GM23338 (cell line): ENCODE results near the gene CDH12. TPM values are rescaled to one million over a fixed set of nuclear protein-coding genes. Genes with fewer than 3 reads are reported as not detected.

Source experiments
- ATAC-seq: fragments of 200-7000 bp; cut with Tn5 transposase; 3 replicates; pipeline ENCODE4 v1.9.1; 2020
- DNase-seq: peaks from one replicate; pipeline ENCODE4 v3.0.0-alpha.2; 2015; ENCODE audit warnings: low spot score
- H2AFZ ChIP-seq: fragments of 200-600 bp; sonication (generic); 2 replicates; pipeline ENCODE4 v1.8.0; 2016; ENCODE audit warnings: antibody characterized with exemption, mild to moderate bottlenecking, moderate library complexity
- H3F3A ChIP-seq: fragments of 200-600 bp; sonication (generic); replicated peaks from 2 replicates; pipeline ENCODE4 v1.8.0; 2017; ENCODE audit warnings: antibody characterized with exemption, mixed run types, low read depth
- H3K27ac ChIP-seq: fragments of 200-600 bp; sonication (generic); 2 replicates; pipeline ENCODE4 v1.6.1; 2016; ENCODE audit warnings: low read depth
- H3K27me3 ChIP-seq: fragments of 200-600 bp; sonication (generic); 2 replicates; pipeline ENCODE4 v1.8.0; 2016; ENCODE audit warnings: mild to moderate bottlenecking, mixed run types, moderate library complexity; ENCODE audit not compliant: insufficient read depth
- H3K36me3 ChIP-seq: fragments of 200-600 bp; sonication (generic); 2 replicates; pipeline ENCODE4 v1.8.0; 2016; ENCODE audit warnings: mild to moderate bottlenecking; ENCODE audit not compliant: insufficient read depth
- H3K4me1 ChIP-seq: fragments of 200-600 bp; sonication (generic); 2 replicates; pipeline ENCODE4 v1.8.0; 2016; ENCODE audit warnings: mild to moderate bottlenecking, moderate library complexity; ENCODE audit not compliant: insufficient read depth
- H3K4me2 ChIP-seq: fragments of 200-600 bp; sonication (generic); 2 replicates; pipeline ENCODE4 v1.7.1; 2017; ENCODE audit warnings: mixed run types
- H3K4me3 ChIP-seq: fragments of 200-600 bp; sonication (generic); 2 replicates; pipeline ENCODE4 v1.6.1; 2016; ENCODE audit warnings: mixed run types
- H3K79me2 ChIP-seq: fragments of 200-600 bp; sonication (generic); replicated peaks from 2 replicates; pipeline ENCODE4 v1.8.0; 2017; ENCODE audit warnings: mild to moderate bottlenecking; ENCODE audit not compliant: insufficient read depth
- H3K9me2 ChIP-seq: fragments of 200-600 bp; sonication (generic); 2 replicates; pipeline ENCODE4 v1.8.0; 2017; ENCODE audit not compliant: insufficient read depth
- H4K20me1 ChIP-seq: fragments of 200-600 bp; sonication (generic); replicated peaks from 2 replicates; pipeline ENCODE4 v1.8.0; 2017; ENCODE audit warnings: mild to moderate bottlenecking; ENCODE audit not compliant: insufficient read depth
- H3K27ac Mint-ChIP-seq: 2 replicates; pipeline ENCODE4 v1.8.0; 2020; ENCODE audit warnings: inconsistent platforms, mild to moderate bottlenecking, moderate library complexity, mixed read lengths
- H3K27me3 Mint-ChIP-seq: 3 replicates; pipeline ENCODE4 v1.8.0; 2022; ENCODE audit warnings: low read depth, mild to moderate bottlenecking, moderate library complexity, mixed read lengths, inconsistent platforms; ENCODE audit not compliant: insufficient read depth, poor library complexity
- H3K36me3 Mint-ChIP-seq: 3 replicates; pipeline ENCODE4 v1.8.0; 2021; ENCODE audit warnings: low read depth, mild to moderate bottlenecking, inconsistent platforms, moderate library complexity, mixed read lengths
- H3K4me1 Mint-ChIP-seq: 3 replicates; pipeline ENCODE4 v1.8.0; 2020; ENCODE audit warnings: mild to moderate bottlenecking, inconsistent platforms, mixed read lengths
- H3K4me3 Mint-ChIP-seq: 3 replicates; pipeline ENCODE4 v1.8.0; 2021; ENCODE audit warnings: moderate library complexity, mild to moderate bottlenecking, inconsistent platforms, mixed read lengths
- H3K9me3 Mint-ChIP-seq: 3 replicates; pipeline ENCODE4 v1.8.0; 2020; ENCODE audit warnings: moderate library complexity, mild to moderate bottlenecking, inconsistent platforms, mixed read lengths
- CREB1 ChIP-seq: fragments of 250-450 bp; sonication (Bioruptor Pico); IDR thresholded peaks from 2 replicates; pipeline ENCODE4 v1.5.0; 2020; ENCODE audit warnings: low read depth, mild to moderate bottlenecking, moderate library complexity
- EZH2 ChIP-seq: fragments of 200-600 bp; sonication (generic); IDR thresholded peaks from one replicate; pipeline ENCODE4 v1.8.0; 2017; ENCODE audit warnings: antibody characterized with exemption, mild to moderate bottlenecking, low read depth; ENCODE audit not compliant: unreplicated experiment
- EZH2phosphoT487 ChIP-seq: fragments of 200-600 bp; sonication (generic); IDR thresholded peaks from one replicate; pipeline ENCODE4 v1.8.1; 2018; ENCODE audit warnings: antibody characterized with exemption; ENCODE audit not compliant: unreplicated experiment
- JUNB ChIP-seq: IDR thresholded peaks from one replicate; pipeline ENCODE4 v1.6.1; 2016; ENCODE audit warnings: antibody characterized with exemption; ENCODE audit not compliant: unreplicated experiment
- NANOG ChIP-seq: IDR thresholded peaks from 2 replicates; pipeline ENCODE4 v1.6.1; 2016; ENCODE audit warnings: antibody characterized with exemption, borderline replicate concordance
- POLR2AphosphoS5 ChIP-seq: IDR thresholded peaks from 2 replicates; pipeline ENCODE4 v1.6.1; 2016; ENCODE audit warnings: antibody characterized with exemption, low read depth
- STAT1 ChIP-seq: IDR thresholded peaks from one replicate; pipeline ENCODE4 v1.6.1; 2016; ENCODE audit warnings: antibody characterized with exemption; ENCODE audit not compliant: unreplicated experiment
- ZNF114 ChIP-seq: fragments of 250-450 bp; sonication (Bioruptor Pico); IDR thresholded peaks from 2 replicates; pipeline ENCODE4 v1.5.0; 2020; ENCODE audit warnings: mild to moderate bottlenecking, moderate library complexity
- ZNF331 ChIP-seq: fragments of 250-450 bp; sonication (Bioruptor Pico); IDR thresholded peaks from 2 replicates; pipeline ENCODE4 v1.5.0; 2020; ENCODE audit warnings: low read depth, mild to moderate bottlenecking, moderate library complexity
- ZNF462 ChIP-seq: fragments of 250-450 bp; sonication (Bioruptor Pico); IDR thresholded peaks from 2 replicates; pipeline ENCODE4 v1.5.0; 2020; ENCODE audit warnings: mild to moderate bottlenecking, moderate library complexity
- polyA plus RNA-seq: library from polyadenylated mRNA; unstranded; fragments of >200 nt; fragmentation: Nextera tagmentation; extraction: Ambion mirVana; gene quantifications from 2 replicates; pipeline ENCODE4 v1.2.1, GENCODE V29; 2016
- total RNA-seq: library from RNA; depleted of rRNA; stranded (reverse); fragments of >200 nt; shearing (Covaris generic); gene quantifications from 2 replicates; pipeline ENCODE4 v1.2.3, GENCODE V29; 2014
- TF ChIP-seq, protein P1 (sequence below): IDR thresholded peaks from one replicate; pipeline ENCODE4 v1.6.1; 2018; ENCODE audit warnings: antibody characterized with exemption; ENCODE audit not compliant: unreplicated experiment
- TF ChIP-seq, protein P2 (sequence below), 2 experiments: fragments of 200-600 bp in 1 of 2; sonication (generic) in 1 of 2; conservative IDR thresholded peaks; 2 replicates each; pipeline versions ENCODE4 v1.5.1 to v1.6.1; 2016 to 2017; ENCODE audit warnings: antibody characterized with exemption in 2 of 2, low read depth in 2 of 2, mild to moderate bottlenecking in 2 of 2, moderate library complexity in 1 of 2

Gene CDH12
- total and polyA plus RNA-seq, 2 experiments from 2014 or later = not detected

DNA sequence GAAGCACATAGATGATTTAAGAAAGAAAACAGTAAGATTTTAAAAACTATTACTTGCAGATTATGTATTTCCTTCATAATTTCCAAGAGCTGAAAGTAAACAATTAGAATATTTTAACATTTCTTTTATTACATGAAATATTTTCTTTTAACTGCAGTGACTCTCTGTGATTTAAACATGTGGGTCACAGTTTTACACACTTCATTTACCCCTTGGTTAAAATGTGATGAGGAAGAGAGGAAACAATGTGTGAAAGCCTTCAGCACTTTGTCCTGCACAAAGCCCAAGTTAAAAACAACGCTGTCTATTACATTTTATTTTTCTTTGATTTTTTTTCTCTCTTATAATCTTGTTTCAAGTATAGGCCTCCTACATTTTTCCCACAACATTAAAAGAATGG lies 801.3 kb downstream of the CDH12 start:
- Histone ChIP-seq H3F3A (no peaks in the 10 kb centered on the region), H3K4me3 (no peak overlapping the region), H3K27me3 (no peaks in the 10 kb centered on the region), H3K9me2 (no peaks in the 10 kb centered on the region), H3K79me2 (no peaks in the 10 kb centered on the region), H3K4me1 (peaks cover 11% of the 10 kb centered on the region), H3K4me2 (no peak overlapping the region), H3K27ac (no peak overlapping the region), H3K36me3 (no peaks in the 10 kb centered on the region), H2AFZ (no peak overlapping the region), H4K20me1 (no peaks in the 10 kb centered on the region)
- no peaks in the 10 kb centered on the region for H3K27me3 Mint-ChIP-seq
- peaks cover 25% of the 10 kb centered on the region for H3K4me1 Mint-ChIP-seq
- ATAC-seq = no peak
- no peaks in the 10 kb centered on the region for H3K36me3 Mint-ChIP-seq
- H3K4me3 Mint-ChIP-seq = no peak overlapping the region
- TF ChIP-seq CREB1 (CRISPR knock-in tag) = no peak
- TF ChIP-seq POLR2AphosphoS5 = no peak
- TF ChIP-seq NANOG = no peak
- no peak for TF ChIP-seq ZNF331 (CRISPR knock-in tag)
- TF ChIP-seq EZH2phosphoT487 = no peak
- TF ChIP-seq, protein P1, sequence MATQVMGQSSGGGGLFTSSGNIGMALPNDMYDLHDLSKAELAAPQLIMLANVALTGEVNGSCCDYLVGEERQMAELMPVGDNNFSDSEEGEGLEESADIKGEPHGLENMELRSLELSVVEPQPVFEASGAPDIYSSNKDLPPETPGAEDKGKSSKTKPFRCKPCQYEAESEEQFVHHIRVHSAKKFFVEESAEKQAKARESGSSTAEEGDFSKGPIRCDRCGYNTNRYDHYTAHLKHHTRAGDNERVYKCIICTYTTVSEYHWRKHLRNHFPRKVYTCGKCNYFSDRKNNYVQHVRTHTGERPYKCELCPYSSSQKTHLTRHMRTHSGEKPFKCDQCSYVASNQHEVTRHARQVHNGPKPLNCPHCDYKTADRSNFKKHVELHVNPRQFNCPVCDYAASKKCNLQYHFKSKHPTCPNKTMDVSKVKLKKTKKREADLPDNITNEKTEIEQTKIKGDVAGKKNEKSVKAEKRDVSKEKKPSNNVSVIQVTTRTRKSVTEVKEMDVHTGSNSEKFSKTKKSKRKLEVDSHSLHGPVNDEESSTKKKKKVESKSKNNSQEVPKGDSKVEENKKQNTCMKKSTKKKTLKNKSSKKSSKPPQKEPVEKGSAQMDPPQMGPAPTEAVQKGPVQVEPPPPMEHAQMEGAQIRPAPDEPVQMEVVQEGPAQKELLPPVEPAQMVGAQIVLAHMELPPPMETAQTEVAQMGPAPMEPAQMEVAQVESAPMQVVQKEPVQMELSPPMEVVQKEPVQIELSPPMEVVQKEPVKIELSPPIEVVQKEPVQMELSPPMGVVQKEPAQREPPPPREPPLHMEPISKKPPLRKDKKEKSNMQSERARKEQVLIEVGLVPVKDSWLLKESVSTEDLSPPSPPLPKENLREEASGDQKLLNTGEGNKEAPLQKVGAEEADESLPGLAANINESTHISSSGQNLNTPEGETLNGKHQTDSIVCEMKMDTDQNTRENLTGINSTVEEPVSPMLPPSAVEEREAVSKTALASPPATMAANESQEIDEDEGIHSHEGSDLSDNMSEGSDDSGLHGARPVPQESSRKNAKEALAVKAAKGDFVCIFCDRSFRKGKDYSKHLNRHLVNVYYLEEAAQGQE = no peak
- no peak for TF ChIP-seq JUNB
- no peak for TF ChIP-seq STAT1
- TF ChIP-seq, protein P2, sequence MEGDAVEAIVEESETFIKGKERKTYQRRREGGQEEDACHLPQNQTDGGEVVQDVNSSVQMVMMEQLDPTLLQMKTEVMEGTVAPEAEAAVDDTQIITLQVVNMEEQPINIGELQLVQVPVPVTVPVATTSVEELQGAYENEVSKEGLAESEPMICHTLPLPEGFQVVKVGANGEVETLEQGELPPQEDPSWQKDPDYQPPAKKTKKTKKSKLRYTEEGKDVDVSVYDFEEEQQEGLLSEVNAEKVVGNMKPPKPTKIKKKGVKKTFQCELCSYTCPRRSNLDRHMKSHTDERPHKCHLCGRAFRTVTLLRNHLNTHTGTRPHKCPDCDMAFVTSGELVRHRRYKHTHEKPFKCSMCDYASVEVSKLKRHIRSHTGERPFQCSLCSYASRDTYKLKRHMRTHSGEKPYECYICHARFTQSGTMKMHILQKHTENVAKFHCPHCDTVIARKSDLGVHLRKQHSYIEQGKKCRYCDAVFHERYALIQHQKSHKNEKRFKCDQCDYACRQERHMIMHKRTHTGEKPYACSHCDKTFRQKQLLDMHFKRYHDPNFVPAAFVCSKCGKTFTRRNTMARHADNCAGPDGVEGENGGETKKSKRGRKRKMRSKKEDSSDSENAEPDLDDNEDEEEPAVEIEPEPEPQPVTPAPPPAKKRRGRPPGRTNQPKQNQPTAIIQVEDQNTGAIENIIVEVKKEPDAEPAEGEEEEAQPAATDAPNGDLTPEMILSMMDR (conservative IDR thresholded peaks at IDR 0.05; ENCODE audit: low read depth in 2 of 2) = no peak
- no peak for TF ChIP-seq ZNF114 (CRISPR knock-in tag)
- no peak for TF ChIP-seq ZNF462 (CRISPR knock-in tag)
- no peak for TF ChIP-seq EZH2
- no peaks in the 10 kb centered on the region for H3K9me3 Mint-ChIP-seq
- no peak for DNase-seq
- H3K27ac Mint-ChIP-seq = no peak overlapping the region
